ENCODE measurements around the gene PTGIS.

DNA sequence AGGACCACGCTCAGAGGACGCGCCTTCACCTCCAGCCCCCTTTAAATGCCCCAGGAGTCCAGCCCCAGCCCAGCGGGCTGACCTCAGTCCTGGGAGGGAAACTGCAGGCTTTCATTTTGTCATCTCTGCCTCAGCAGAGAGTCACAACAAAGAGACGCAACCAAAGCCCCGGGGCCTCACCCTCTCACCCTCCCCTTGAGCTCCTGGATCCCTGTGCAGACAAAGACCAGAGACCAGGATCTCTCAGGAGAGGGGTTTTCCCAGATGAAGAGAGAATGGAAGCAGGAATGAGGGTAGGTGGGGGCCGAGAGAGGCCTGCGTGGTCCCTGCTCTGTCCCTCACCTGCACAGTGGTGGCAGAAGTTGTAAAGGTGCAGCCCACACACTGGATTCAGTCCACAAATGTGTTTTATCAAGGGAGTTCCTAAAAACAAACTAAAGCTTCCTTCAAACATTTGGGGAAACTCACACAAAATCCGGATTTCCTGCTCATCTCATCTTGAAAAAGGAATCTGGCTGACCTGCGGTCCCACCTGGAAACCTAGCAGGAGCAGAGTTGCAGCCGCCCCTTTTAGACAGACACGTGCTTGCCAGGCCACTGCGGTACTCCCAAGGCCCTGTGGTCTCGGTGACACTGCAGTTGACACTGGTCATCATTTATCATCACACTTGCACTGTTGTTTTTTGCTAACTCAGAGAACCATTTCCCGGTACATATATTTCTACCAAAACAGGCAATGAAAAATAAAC, 27.1 kb downstream of the PTGIS start:
- TF ChIP-seq, protein P1, sequence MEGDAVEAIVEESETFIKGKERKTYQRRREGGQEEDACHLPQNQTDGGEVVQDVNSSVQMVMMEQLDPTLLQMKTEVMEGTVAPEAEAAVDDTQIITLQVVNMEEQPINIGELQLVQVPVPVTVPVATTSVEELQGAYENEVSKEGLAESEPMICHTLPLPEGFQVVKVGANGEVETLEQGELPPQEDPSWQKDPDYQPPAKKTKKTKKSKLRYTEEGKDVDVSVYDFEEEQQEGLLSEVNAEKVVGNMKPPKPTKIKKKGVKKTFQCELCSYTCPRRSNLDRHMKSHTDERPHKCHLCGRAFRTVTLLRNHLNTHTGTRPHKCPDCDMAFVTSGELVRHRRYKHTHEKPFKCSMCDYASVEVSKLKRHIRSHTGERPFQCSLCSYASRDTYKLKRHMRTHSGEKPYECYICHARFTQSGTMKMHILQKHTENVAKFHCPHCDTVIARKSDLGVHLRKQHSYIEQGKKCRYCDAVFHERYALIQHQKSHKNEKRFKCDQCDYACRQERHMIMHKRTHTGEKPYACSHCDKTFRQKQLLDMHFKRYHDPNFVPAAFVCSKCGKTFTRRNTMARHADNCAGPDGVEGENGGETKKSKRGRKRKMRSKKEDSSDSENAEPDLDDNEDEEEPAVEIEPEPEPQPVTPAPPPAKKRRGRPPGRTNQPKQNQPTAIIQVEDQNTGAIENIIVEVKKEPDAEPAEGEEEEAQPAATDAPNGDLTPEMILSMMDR (IDR thresholded peaks at IDR 0.05), result no peak
- TF ChIP-seq EZH2 (IDR thresholded peaks at IDR 0.05; ENCODE audit: borderline replicate concordance, insufficient read depth, low read depth, low read length, poor library complexity, severe bottlenecking), result no peak
